KG1 (cell line): Measurements from ENCODE around the gene EVC2.

ENCODE experiments used
- DNase-seq: peaks from one replicate; lab custom pipeline; 2025; lab: John Stamatoyannopoulos, UW

The EVC2 gene

GRCh38 chr4:5708449-5709206 is at the start of gene EVC2:
Gene EVC2 (minus strand): TSS chr4:5708559. CDS start chr4:5708513, 46 bp downstream.
- no peak for DNase-seq

- DNase-seq, result no peak
Measured at GRCh38 chr4:5757954-5758353, 49.6 kb upstream of the EVC2 start.

- DNase-seq, result no peak
Measured at GRCh38 chr4:5757536-5757935, 49.2 kb upstream of the EVC2 start.

- no peak for DNase-seq
Measured at GRCh38 chr4:5757091-5757490, 48.7 kb upstream of the EVC2 start.

GRCh38 chr4:5756271-5756670 is 47.9 kb upstream of the EVC2 start:
- no peak for DNase-seq

GRCh38 chr4:5755679-5756078 is 47.3 kb upstream of the EVC2 start:
- no peak for DNase-seq

GRCh38 chr4:5755161-5755560 is 46.8 kb upstream of the EVC2 start:
- DNase-seq, result no peak

GRCh38 chr4:5754529-5754881 is 46.1 kb upstream of the EVC2 start:
- DNase-seq, result no peak

GRCh38 chr4:5753766-5754528 is 45.6 kb upstream of the EVC2 start:
- no peak for DNase-seq

GRCh38 chr4:5753366-5753765 is 45.0 kb upstream of the EVC2 start:
- DNase-seq, result no peak

GRCh38 chr4:5752376-5753184 is 44.2 kb upstream of the EVC2 start:
- DNase-seq, result no peak

- no peak for DNase-seq
Measured at GRCh38 chr4:5751666-5752375, 43.5 kb upstream of the EVC2 start.

GRCh38 chr4:5750946-5751665 is 42.7 kb upstream of the EVC2 start:
- DNase-seq, result no peak

GRCh38 chr4:5750052-5750945 is 41.9 kb upstream of the EVC2 start:
- no peak for DNase-seq

- no peak for DNase-seq
Measured at GRCh38 chr4:5749568-5749967, 41.2 kb upstream of the EVC2 start.

GRCh38 chr4:5747738-5748375 is 39.5 kb upstream of the EVC2 start:
- DNase-seq, result no peak

GRCh38 chr4:5746829-5747737 is 38.7 kb upstream of the EVC2 start:
- no peak for DNase-seq

GRCh38 chr4:5746250-5746649 is 37.9 kb upstream of the EVC2 start:
- no peak for DNase-seq

GRCh38 chr4:5742968-5743367 is 34.6 kb upstream of the EVC2 start:
- DNase-seq, result no peak
